GM18909 (cell line): ENCODE results near the gene IGFBP5.

Source experiments
- ATAC-seq: cut with Tn5 transposase; IDR thresholded peaks from one replicate; pipeline ENCODE4 v1.9.1; 2021; ENCODE audit warnings: mild to moderate bottlenecking; ENCODE audit not compliant: unreplicated experiment, poor library complexity

The IGFBP5 gene

GRCh38 chr2:216670266-216671080, 24.9 kb downstream of the IGFBP5 start:
- ATAC-seq = no peak

DNA sequence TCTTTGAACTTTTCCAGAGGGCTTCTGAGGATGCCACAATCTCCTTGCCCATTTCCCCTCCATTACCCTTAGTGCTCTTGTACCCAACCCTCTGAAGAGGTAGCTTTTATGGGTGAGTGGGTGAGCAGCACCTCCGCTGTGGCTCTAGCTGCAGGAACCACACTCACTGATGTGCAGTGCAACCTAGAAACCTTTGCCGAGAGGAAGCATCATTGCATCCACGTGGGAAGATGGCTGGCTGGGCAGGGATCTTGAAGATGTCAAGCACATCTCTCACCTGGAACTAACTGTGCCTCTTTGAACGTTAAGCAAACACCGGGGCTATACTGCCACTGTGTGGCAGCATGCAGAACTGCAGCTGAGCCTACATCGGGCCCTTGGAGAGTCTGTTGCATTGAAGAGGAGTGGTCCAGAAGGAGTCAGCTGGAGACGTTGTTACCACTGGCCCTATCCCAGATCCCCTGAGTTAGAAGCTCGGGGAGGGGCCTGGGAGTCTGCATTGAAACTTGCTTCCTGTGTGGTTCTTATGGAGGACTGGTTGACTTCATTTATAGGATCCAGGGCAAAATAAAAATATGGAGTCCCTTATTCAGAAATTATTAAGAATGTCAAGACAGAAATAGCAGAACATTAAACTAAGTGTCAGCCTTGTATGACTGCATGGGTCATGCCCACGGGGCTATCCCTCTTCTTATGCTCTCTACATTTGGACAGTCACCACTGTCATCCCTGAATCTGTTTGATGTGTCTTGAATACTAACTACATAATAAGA, 28.7 kb downstream of the IGFBP5 start:
- ATAC-seq = peak; percentile 78

- ATAC-seq = no peak
Measured at GRCh38 chr2:216665717-216666116, 29.6 kb downstream of the IGFBP5 start.

GRCh38 chr2:216665242-216665641, 30.1 kb downstream of the IGFBP5 start:
- no peak for ATAC-seq

DNA sequence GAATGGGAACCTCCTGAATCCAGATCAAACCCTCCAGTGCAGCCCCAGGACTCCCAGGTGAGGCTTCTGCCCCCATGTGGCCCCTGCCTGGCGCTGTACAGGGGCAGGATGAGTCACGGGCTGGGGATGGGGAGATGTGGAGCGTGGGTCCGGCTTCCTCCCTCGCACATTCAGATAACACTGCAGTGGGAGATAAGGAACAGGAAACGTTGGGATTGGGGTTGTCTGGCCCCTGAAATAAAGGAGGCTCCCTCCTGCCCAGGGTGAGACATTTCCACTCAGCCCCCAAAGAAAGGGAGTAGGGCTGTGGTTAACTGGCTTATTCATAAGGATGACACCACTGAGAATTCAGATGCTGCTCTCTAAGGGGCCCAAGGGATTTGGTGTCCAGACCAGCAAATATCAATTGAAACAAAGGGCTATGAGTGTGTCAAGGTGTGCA, 30.7 kb downstream of the IGFBP5 start:
- ATAC-seq = no peak

DNA sequence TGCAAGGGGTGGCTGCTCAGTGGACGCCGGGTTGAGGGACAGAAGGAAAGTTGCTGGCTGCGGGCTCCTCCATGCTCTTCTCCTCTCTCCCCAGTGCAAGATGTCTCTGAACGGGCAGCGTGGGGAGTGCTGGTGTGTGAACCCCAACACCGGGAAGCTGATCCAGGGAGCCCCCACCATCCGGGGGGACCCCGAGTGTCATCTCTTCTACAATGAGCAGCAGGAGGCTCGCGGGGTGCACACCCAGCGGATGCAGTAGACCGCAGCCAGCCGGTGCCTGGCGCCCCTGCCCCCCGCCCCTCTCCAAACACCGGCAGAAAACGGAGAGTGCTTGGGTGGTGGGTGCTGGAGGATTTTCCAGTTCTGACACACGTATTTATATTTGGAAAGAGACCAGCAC, 31.5 kb downstream of the IGFBP5 start:
- no peak for ATAC-seq

DNA sequence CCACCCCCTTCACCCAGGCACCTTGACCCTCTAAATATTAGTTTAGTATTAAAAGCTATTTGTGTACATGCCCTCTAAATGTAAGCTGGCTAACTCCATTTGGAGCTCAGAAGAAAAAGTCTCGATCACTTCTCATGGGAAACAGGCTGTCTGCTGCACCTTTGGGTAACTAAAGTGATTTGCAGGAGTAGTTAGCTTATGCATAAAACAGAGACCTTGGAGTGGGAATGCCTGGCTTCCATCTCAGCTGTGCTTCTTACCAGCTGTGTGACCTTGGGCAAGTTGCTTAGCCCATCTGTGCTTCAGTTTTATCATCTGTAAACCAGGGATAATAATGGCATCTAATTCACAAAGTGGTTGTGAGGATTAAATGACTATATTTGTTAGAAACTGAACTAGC, 32.2 kb downstream of the IGFBP5 start:
- no peak for ATAC-seq

DNA sequence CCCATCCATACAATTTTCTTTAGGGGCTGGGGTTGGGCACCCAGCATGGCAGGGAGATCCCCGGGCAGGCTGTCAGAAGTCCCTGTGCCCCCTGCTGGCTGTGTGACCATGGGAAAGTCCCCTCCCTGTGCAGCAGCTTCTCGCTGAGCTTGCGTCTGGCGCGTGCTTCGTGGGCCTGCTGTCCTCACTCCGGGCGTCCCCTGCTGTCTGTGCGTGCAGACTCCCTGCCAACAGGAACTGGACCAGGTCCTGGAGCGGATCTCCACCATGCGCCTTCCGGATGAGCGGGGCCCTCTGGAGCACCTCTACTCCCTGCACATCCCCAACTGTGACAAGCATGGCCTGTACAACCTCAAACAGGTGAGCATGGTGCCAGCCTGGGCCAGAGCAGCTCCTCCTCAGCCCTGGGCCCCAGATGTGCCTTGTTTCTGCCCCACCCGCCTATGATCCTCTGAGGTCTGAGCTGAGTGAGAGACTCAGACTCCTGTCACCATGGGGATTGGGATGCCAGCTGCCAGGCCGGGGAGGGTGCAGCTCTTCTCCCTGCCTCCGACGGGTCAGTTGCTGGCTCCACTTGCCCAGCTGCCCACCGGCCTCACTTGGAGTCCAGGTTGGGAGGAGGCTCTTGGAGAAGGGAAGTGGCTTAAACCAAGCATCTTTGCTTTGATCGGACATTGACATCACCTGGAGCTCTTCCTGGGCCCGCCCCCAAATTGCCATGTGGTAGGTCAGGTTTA, 33.5 kb downstream of the IGFBP5 start:
- ATAC-seq = no peak

DNA sequence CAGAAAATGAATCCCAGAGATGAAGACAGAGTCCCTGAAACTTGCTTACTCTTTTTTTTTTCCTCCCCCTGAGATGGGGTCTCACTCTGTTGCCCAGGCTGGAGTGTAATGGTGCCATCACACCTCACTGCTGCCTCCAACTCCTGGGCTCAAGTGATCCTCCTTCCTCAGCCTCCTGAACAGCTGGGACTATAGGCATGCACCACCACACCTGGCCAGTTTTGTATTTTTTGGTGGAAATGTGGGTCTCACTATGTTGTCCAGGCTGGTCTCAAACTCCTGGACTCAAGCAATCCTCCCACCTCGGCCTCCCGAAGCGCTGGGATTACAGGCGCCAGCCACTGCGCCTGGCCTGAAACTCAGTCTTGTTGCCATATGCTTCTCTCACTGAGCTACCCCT, 34.3 kb downstream of the IGFBP5 start:
- no peak for ATAC-seq

DNA sequence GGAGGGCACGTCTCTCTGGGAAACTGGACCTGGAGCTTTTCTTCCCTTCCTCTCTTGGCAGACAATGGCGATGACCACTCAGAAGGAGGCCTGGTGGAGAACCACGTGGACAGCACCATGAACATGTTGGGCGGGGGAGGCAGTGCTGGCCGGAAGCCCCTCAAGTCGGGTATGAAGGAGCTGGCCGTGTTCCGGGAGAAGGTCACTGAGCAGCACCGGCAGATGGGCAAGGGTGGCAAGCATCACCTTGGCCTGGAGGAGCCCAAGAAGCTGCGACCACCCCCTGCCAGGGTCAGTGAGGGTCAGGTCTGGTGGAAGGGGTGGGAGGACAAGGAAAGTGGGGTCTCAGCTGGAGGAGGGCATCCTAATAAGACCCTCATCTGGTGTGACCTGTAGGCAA, 34.9 kb downstream of the IGFBP5 start:
- ATAC-seq = no peak

- no peak for ATAC-seq
Measured at GRCh38 chr2:216659276-216659675, 36.1 kb downstream of the IGFBP5 start.

GRCh38 chr2:216658757-216659156, 36.6 kb downstream of the IGFBP5 start:
- ATAC-seq = no peak

DNA sequence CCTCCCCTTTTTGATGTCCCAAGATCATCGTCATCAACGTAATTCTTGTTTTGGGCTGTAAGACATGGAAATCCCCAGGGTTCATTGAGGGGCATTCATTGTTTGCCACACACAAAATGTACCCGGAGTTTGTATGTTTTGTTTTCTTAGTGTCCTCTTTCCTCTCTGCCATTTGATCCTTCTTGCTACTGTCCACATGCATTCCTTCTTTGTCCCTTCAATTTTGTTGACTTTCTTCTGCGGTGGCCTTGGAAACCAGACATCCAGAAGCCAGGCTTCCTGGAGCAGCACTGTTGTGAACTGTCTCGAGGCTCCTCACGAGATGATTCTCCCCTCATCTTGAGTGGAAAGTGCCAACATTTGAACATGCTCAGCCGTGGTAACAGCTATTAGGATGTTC, 37.4 kb downstream of the IGFBP5 start:
- ATAC-seq = no peak

DNA sequence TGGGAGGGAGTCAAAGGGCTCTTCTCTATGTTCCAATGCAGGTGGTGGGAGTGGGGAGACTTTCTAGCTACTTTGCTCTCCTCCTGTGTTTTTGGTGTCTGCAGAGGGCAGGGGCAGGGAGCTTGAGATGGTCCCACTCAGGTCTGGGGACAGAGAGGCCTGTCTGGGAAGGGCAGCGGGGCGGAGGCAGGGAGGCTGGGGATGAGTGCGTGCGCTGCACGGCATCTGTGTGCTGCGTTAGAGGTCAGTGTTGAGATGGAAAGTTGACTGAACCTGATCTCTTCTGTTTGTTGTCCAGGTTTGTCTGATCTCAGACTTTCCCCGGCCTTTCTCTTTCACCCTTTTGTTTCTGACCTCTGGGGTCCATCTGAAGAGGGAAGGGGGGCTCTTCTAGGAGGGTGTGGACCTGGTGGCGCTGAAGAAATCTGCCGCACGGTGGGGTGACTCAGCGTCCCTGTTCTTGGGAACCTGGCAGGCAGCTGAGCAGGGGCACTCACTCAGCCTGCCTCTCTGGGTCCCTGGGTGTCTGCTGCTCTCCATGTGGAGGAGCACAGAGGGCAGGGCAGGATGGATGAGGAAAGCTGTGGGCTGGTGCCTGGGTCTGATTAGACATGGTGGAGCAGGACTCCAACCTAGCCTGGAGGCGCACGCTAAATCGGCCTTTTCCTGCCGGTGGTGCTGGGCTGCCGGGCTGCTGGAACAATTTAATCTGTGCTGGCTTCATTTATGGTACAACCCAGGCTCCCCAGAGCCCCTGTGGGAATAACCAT, 38.1 kb downstream of the IGFBP5 start:
- ATAC-seq = no peak

DNA sequence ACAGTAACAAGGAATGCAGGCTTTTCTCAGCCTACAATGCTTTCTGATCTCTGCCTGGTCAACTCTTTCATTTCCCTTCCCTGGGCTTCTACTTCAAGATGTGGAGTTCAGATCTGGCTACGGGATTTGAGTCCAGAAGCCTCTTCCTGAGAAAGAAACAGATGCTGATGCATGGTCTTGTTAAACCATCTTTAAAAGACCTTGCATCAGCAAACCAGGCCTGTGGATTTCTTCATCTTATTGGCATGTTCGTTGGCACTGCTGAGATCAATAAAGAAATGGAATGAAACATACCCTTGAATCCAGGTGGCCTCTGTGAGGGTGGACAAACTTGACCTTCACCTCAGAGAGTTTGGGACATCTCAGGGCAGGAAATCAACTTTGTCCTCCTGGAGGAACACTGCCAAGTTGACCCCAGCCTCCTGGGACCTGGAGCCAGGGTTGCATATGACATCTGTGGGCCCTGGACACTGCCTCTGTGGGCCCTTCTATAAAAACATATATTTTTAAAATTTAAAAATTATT, 40.8 kb downstream of the IGFBP5 start:
- ATAC-seq = no peak

DNA sequence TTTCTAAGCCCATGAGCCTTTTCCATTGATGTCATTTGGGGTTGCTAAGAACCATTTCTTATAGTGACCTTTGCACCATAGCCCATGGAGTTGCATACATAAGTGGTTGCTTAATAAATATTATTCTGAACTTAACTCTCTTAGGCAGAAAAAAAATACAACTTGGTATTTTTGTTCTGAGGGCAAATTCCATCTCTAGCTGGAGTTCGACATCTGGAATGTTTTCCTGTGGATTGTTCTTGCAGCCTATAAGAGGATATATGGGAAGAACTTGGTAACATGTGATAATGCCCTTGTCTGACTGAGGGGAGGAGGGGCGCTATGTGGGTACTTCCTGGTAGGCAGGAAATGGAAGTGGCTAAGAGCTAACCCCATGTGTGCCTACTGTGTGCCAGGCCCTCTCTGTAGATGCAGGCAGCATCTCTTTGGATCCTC, 41.4 kb downstream of the IGFBP5 start:
- no peak for ATAC-seq

- ATAC-seq = no peak
Measured at GRCh38 chr2:216653093-216653799, 42.1 kb downstream of the IGFBP5 start.

GRCh38 chr2:216652566-216652965, 42.8 kb downstream of the IGFBP5 start:
- ATAC-seq = no peak

GRCh38 chr2:216651351-216651881, 43.9 kb downstream of the IGFBP5 start:
- ATAC-seq = no peak
